CD14-positive monocyte (primary cell): ENCODE data around the gene NKAIN4. TPM values are rescaled to one million over a fixed set of nuclear protein-coding genes. Genes with fewer than 3 reads are reported as not detected.

ENCODE experiments used
- DNase-seq, 3 donors: peaks; one replicate each; pipeline ENCODE4 v3.0.0-alpha.2; 2011 to 2022
- H2AFZ ChIP-seq: 2 replicates; pipeline ENCODE4 v1.6.0; 2012; ENCODE audit warnings: mild to moderate bottlenecking, low read depth, low read length, inconsistent platforms; ENCODE audit not compliant: insufficient read depth, poor library complexity, severe bottlenecking
- H3K27ac ChIP-seq, 2 donors: 1 replicate in 1 of 2; 2 replicates in 1 of 2; pipeline ENCODE4 v1.5.1; 2012 to 2013; ENCODE audit warnings: low read length in 2 of 2, control low read depth in 1 of 2, inconsistent platforms in 1 of 2, low read depth in 1 of 2, mild to moderate bottlenecking in 1 of 2
- H3K27me3 ChIP-seq, 2 donors: one replicate each; pipeline versions ENCODE4 v1.6.0 to v1.6.1; 2011 to 2013; ENCODE audit warnings: low read length in 2 of 2; ENCODE audit not compliant: control insufficient read depth in 2 of 2, insufficient read depth in 2 of 2
- H3K36me3 ChIP-seq, 2 donors: replicated peaks in 1 of 2; 1 replicate in 1 of 2; 2 replicates in 1 of 2; pipeline versions ENCODE4 v1.5.1 to v1.6.1; 2012 to 2013; ENCODE audit warnings: low read length in 2 of 2, control low read depth in 1 of 2, inconsistent platforms in 1 of 2, mild to moderate bottlenecking in 1 of 2; ENCODE audit not compliant: insufficient read depth in 2 of 2, control insufficient read depth in 1 of 2
- H3K4me1 ChIP-seq, 2 donors: 1 replicate in 1 of 2; 2 replicates in 1 of 2; pipeline versions ENCODE4 v1.5.1 to v1.6.1; 2012 to 2013; ENCODE audit warnings: low read length in 2 of 2, control low read depth in 1 of 2, inconsistent platforms in 1 of 2, mild to moderate bottlenecking in 1 of 2, moderate library complexity in 1 of 2; ENCODE audit not compliant: insufficient read depth in 2 of 2, control insufficient read depth in 1 of 2
- H3K4me2 ChIP-seq: replicated peaks from 2 replicates; pipeline ENCODE3; 2012; ENCODE audit warnings: low read length, moderate library complexity, mild to moderate bottlenecking; ENCODE audit not compliant: poor library complexity, severe bottlenecking; ENCODE audit errors: extremely low read depth
- H3K4me3 ChIP-seq, 3 experiments: fragments of 200-600 bp in 1 of 3; sonication (generic) in 1 of 3; replicated peaks in 1 of 3; 1 replicate in 2 of 3; 2 replicates in 1 of 3; pipeline ENCODE4 v1.5.1; 2011 to 2013; ENCODE audit warnings: low read length in 3 of 3, mild to moderate bottlenecking in 3 of 3, control low read depth in 2 of 3, low read depth in 2 of 3, inconsistent platforms in 1 of 3, moderate library complexity in 1 of 3
- H3K79me2 ChIP-seq: 2 replicates; pipeline ENCODE4 v1.6.0; 2012; ENCODE audit warnings: mild to moderate bottlenecking, control low read depth, inconsistent platforms, low read length, moderate library complexity; ENCODE audit not compliant: insufficient read depth
- H3K9ac ChIP-seq: 2 replicates; pipeline ENCODE4 v1.6.0; 2017; ENCODE audit warnings: low read length, mild to moderate bottlenecking; ENCODE audit not compliant: insufficient read depth, poor library complexity, severe bottlenecking
- H3K9me3 ChIP-seq, 2 donors: replicated peaks in 1 of 2; 1 replicate in 1 of 2; 2 replicates in 1 of 2; pipeline versions ENCODE4 v1.5.1 to v1.6.1; 2012 to 2013; ENCODE audit warnings: low read length in 2 of 2, control low read depth in 1 of 2; ENCODE audit not compliant: control insufficient read depth in 1 of 2, insufficient read depth in 1 of 2
- H4K20me1 ChIP-seq: 2 replicates; pipeline ENCODE4 v1.6.0; 2012; ENCODE audit warnings: mild to moderate bottlenecking, low read length, control low read depth, moderate library complexity; ENCODE audit not compliant: insufficient read depth
- H3K27ac Mint-ChIP-seq, 7 donors: one replicate each; pipeline ENCODE4 v1.8.0; 2020; ENCODE audit warnings: mild to moderate bottlenecking in 7 of 7, mixed read lengths in 7 of 7, moderate library complexity in 6 of 7, inconsistent platforms in 2 of 7
- H3K27me3 Mint-ChIP-seq, 3 donors: one replicate each; pipeline ENCODE4 v1.8.0; 2021 to 2022; ENCODE audit warnings: low read depth in 3 of 3, mild to moderate bottlenecking in 3 of 3, mixed read lengths in 3 of 3, moderate library complexity in 3 of 3, inconsistent platforms in 1 of 3
- H3K36me3 Mint-ChIP-seq, 2 donors: one replicate each; pipeline ENCODE4 v1.8.0; 2020; ENCODE audit warnings: mixed read lengths in 2 of 2, inconsistent platforms in 1 of 2, mild to moderate bottlenecking in 1 of 2
- H3K4me1 Mint-ChIP-seq: one replicate; pipeline ENCODE4 v1.8.0; 2020; ENCODE audit warnings: mild to moderate bottlenecking, mixed read lengths
- H3K4me3 Mint-ChIP-seq, 2 donors: one replicate each; pipeline ENCODE4 v1.8.0; 2020; ENCODE audit warnings: mild to moderate bottlenecking in 2 of 2, mixed read lengths in 2 of 2, moderate library complexity in 1 of 2
- H3K9me3 Mint-ChIP-seq, 7 donors: one replicate each; pipeline ENCODE4 v1.8.0; 2020 to 2022; ENCODE audit warnings: mixed read lengths in 7 of 7, mild to moderate bottlenecking in 6 of 7, moderate library complexity in 6 of 7, inconsistent platforms in 2 of 7
- whole genome bisulfite sequencing: methylation state at CpG from one replicate; pipeline ENCODE4 v1.1.5; 2013; ENCODE audit warnings: missing lambda C conversion rate; ENCODE audit not compliant: insufficient coverage; 5-methylcytosine and 5-hydroxymethylcytosine counted together
- intact Hi-C, 2 donors: fragments of 100-400 bp; cut with micrococcal nuclease; formaldehyde crosslinking; loops; one replicate each; pipeline versions ENCODE4 v1.15.0 to v1.15.1; 2023
- polyA plus RNA-seq, 3 donors: library from polyadenylated mRNA; depleted of rRNA in 1 of 3; unstranded in 2 of 3; stranded (reverse) in 1 of 3; fragments of 300-500 nt in 2 of 3; fragments of >200 nt in 1 of 3; fragmentation: Illumina TruSeq in 2 of 3; gene quantifications; 1 replicate in 2 of 3; 2 replicates in 1 of 3; pipeline ENCODE4 v1.2.3, GENCODE V29; 2012 to 2021
- TF ChIP-seq, protein P1 (sequence below): fragments of 200-600 bp; IDR thresholded peaks from one replicate; pipeline ENCODE4 v1.8.0; 2022; ENCODE audit warnings: antibody characterized with exemption, mild to moderate bottlenecking

Gene NKAIN4
- polyA plus RNA-seq, 3 donors: not detected

DNA sequence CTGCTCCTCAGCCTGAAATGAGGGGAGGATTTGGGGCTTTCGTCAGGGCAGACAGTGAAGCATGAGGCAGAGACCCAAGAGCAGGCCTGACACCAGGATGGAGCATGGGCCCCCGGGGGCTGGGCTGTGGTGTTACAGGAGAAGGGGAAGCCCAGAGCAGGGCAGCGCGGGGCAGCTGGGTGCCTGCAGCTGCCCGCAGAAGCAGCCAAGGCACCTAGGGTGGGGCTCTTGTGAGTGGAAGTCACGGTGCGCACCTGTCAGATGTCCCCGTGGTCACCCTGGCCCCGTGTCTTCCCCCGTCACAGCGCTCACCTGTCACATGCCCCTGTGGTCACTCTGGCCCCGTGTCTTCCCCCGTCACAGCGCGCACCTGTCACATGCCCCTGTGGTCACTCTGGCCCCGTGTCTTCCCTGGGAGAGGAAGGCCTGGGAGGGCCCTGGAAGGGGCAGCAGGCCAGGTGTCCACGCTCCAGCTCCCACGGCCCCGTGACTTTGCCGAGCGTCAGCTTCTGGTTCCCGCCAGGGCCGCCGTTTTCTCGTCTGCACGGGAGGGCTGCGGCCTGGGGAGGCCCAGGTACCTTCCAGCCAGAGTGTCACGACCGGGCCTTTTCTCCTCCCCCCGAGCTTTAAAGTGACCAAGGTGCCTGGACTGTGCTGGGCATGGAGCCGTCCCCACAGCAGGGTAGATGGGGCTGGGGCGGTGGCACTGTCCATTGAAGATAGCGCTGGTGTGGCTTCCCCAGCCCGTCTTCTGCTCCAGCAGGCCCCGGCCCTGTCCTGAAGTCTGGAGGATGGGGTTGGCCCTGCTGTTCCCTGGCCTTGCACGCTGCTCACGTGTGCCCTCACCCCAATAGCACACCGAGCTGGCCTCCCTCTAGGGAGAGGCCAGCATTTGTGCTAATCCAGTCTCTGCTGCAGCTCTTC is 27.7 kb upstream of the NKAIN4 start:
- no peaks in the 10 kb centered on the region for H3K4me1 ChIP-seq
- H3K4me2 ChIP-seq: no peak overlapping the region
- peaks cover 0 to 2% (median 0%) of the 10 kb centered on the region in 3 donors for H3K27me3 Mint-ChIP-seq
- H3K27me3 ChIP-seq: no peaks in the 10 kb centered on the region
- no peak overlapping the region for H3K27ac ChIP-seq
- no peak overlapping the region for H3K4me3 Mint-ChIP-seq
- peaks cover 4% of the 10 kb centered on the region for H3K79me2 ChIP-seq
- peaks cover 51 to 89% of the 10 kb centered on the region in 2 donors for H3K36me3 Mint-ChIP-seq
- no peaks in the 10 kb centered on the region for H3K9me3 Mint-ChIP-seq
- peaks cover 6% of the 10 kb centered on the region for H3K4me1 Mint-ChIP-seq
- DNase-seq: no peak
- peaks cover 76 to 95% of the 10 kb centered on the region in 2 donors for H3K36me3 ChIP-seq
- H3K9ac ChIP-seq: no peak overlapping the region
- H2AFZ ChIP-seq: no peak overlapping the region
- no peak overlapping the region for H3K4me3 ChIP-seq
- WGBS: 96% methylated on average over 37 of the region's 38 CpGs
- TF ChIP-seq, protein P1, sequence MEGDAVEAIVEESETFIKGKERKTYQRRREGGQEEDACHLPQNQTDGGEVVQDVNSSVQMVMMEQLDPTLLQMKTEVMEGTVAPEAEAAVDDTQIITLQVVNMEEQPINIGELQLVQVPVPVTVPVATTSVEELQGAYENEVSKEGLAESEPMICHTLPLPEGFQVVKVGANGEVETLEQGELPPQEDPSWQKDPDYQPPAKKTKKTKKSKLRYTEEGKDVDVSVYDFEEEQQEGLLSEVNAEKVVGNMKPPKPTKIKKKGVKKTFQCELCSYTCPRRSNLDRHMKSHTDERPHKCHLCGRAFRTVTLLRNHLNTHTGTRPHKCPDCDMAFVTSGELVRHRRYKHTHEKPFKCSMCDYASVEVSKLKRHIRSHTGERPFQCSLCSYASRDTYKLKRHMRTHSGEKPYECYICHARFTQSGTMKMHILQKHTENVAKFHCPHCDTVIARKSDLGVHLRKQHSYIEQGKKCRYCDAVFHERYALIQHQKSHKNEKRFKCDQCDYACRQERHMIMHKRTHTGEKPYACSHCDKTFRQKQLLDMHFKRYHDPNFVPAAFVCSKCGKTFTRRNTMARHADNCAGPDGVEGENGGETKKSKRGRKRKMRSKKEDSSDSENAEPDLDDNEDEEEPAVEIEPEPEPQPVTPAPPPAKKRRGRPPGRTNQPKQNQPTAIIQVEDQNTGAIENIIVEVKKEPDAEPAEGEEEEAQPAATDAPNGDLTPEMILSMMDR: no peak
- no peaks in the 10 kb centered on the region for H3K9me3 ChIP-seq
- peak overlapping the region in 1 of 7 donors; percentile 26 for H3K27ac Mint-ChIP-seq
- intact Hi-C loops: no loop called here
- peaks cover 35% of the 10 kb centered on the region for H4K20me1 ChIP-seq

DNA sequence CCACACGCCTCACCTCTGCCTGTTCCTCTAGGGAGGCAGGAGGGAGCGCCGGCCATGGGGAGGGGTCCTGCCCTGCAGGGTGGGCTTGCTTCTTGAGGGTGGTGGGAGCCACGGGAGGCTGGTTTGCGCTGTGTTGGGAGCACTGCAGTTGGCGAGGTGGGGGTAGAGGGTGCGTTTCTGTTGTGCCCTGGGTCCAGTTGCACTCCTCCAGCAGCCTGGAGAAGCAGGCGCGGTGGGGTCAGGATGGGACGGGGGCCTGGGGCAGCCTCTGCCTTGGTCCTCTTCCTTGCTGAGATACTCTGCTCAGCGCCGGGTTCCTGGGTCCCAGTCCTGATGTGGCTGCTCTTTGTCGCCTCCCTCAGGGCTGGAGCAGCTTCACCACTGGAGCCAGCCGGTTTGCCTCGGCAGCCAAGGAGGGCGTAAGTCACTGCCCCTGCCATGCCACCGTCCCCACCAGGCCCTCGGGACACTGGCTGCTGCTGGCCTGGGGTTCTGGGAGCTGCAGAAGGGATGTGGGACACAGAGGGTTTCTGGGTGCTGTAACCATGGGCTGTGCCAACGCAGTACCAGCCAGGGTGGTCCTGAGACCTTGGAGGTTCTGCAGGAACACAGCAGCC is 26.8 kb upstream of the NKAIN4 start:
- Histone ChIP-seq H3K4me2 (no peak overlapping the region), H3K27me3 (no peaks in the 10 kb centered on the region), H3K79me2 (peaks cover 13% of the 10 kb centered on the region), H3K9ac (no peak overlapping the region), H3K4me1 (no peaks in the 10 kb centered on the region), H3K36me3 (peaks cover 80 to 99% of the 10 kb centered on the region in 2 donors), H3K27ac (no peak overlapping the region), H2AFZ (no peak overlapping the region), H3K4me3 (no peak overlapping the region), H4K20me1 (peaks cover 45% of the 10 kb centered on the region), H3K9me3 (no peaks in the 10 kb centered on the region)
- WGBS: 96% methylated on average over 16 of the region's 19 CpGs
- Mint-ChIP-seq H3K4me3 (no peak overlapping the region), H3K27ac (no peak overlapping the region), H3K27me3 (peaks cover 0 to 2% (median 0%) of the 10 kb centered on the region in 3 donors), H3K9me3 (no peaks in the 10 kb centered on the region), H3K36me3 (peaks cover 54 to 91% of the 10 kb centered on the region in 2 donors), H3K4me1 (peaks cover 6% of the 10 kb centered on the region)
- DNase-seq: no peak
- TF ChIP-seq, protein P1: no peak
- intact Hi-C loops: no loop called here
